ENCODE data around the gene ATG2A. TPM values are rescaled to one million over a fixed set of nuclear protein-coding genes. Genes with fewer than 3 reads are reported as not detected.
A peak's percentile ranks its signal among the peaks of the same experiment; 100 is the strongest.

The ATG2A gene
- total RNA-seq, 6 donors from 2014 or later, result 24.6 to 59.2 (median 33.3) TPM

GRCh38 chr11:64911689-64912088, 5.3 kb downstream of the ATG2A start:
- Histone ChIP-seq H3K27ac (no peak overlapping the region), H3K36me3 (peaks cover 27 to 78% (median 75%) of the 10 kb centered on the region in 4 donors), H3K9me3 (no peaks in the 10 kb centered on the region), H3K4me1 (peaks cover 9 to 14% (median 12%) of the 10 kb centered on the region in 4 donors), H3K4me3 (no peak overlapping the region), H3K27me3 (no peaks in the 10 kb centered on the region)
- WGBS, 2 donors, result 92 to 100% methylated on average over 2 to 9 of the region's 9 CpGs
- no peak for TF ChIP-seq POLR2AphosphoS5 (IDR thresholded peaks at IDR 0.05)
- DNase-seq (no peak), ATAC-seq (ENCODE audit: low FRiP score in 2 of 2) (no peak)

GRCh38 chr11:64911142-64911541, 5.9 kb downstream of the ATG2A start:
- no peaks in the 10 kb centered on the region for H3K9me3 ChIP-seq
- WGBS, 2 donors, result 94 to 98% methylated on average over 7 of the region's 7 CpGs
- no peak for TF ChIP-seq POLR2AphosphoS5 (IDR thresholded peaks at IDR 0.05)

GRCh38 chr11:64910451-64911093, 6.4 kb downstream of the ATG2A start:
- DNase-seq, result peak in 1 of 2 donors; percentile 73
- H3K4me3 ChIP-seq, result no peak overlapping the region
- no peak for ATAC-seq (ENCODE audit: low FRiP score in 2 of 2)
- TF ChIP-seq POLR2AphosphoS5 (IDR thresholded peaks at IDR 0.05), result no peak
- no peak for TF ChIP-seq CTCF (IDR thresholded peaks at IDR 0.05)
- no peak for TF ChIP-seq POLR2A (IDR thresholded peaks at IDR 0.05)
- TF ChIP-seq EP300 (IDR thresholded peaks at IDR 0.05), result no peak
- H3K27ac ChIP-seq, result no peak overlapping the region
- H3K9me3 ChIP-seq, result no peaks in the 10 kb centered on the region
- H3K4me1 ChIP-seq, result peaks cover 3 to 5% (median 4%) of the 10 kb centered on the region in 4 donors
- H3K36me3 ChIP-seq, result peaks cover 28 to 89% (median 86%) of the 10 kb centered on the region in 4 donors
- 96 to 97% methylated on average over 15 to 27 of the region's 27 CpGs for WGBS, 2 donors
- no peaks in the 10 kb centered on the region for H3K27me3 ChIP-seq

More at GRCh38 chr11:64911142-64911541, 5.9 kb downstream of the ATG2A start:
- DNase-seq (no peak), ATAC-seq (ENCODE audit: low FRiP score in 2 of 2) (no peak)
- no peak overlapping the region for H3K4me3 ChIP-seq
- H3K4me1 ChIP-seq, result peaks cover 9 to 10% (median 10%) of the 10 kb centered on the region in 4 donors
- no peak overlapping the region for H3K27ac ChIP-seq
- peaks cover 28 to 84% (median 80%) of the 10 kb centered on the region in 4 donors for H3K36me3 ChIP-seq
- no peaks in the 10 kb centered on the region for H3K27me3 ChIP-seq

- TF ChIP-seq POLR2A (IDR thresholded peaks at IDR 0.05) (no peak), CTCF (IDR thresholded peaks at IDR 0.05) (no peak), EP300 (IDR thresholded peaks at IDR 0.05) (no peak), POLR2AphosphoS5 (IDR thresholded peaks at IDR 0.05) (no peak)
- Histone ChIP-seq H3K36me3 (peaks cover 30 to 97% (median 92%) of the 10 kb centered on the region in 4 donors), H3K9me3 (no peaks in the 10 kb centered on the region), H3K27me3 (no peaks in the 10 kb centered on the region), H3K27ac (no peak overlapping the region), H3K4me1 (no peaks in the 10 kb centered on the region), H3K4me3 (no peak overlapping the region)
- no peak for ATAC-seq (ENCODE audit: low FRiP score in 2 of 2)
- peak in 1 of 2 donors; percentile 83 for DNase-seq
- WGBS, 2 donors, result 91 to 94% methylated on average over 7 to 35 of the region's 39 CpGs
Measured at GRCh38 chr11:64909653-64910343, 7.2 kb downstream of the ATG2A start.

GRCh38 chr11:64908766-64909165, 8.2 kb downstream of the ATG2A start:
- TF ChIP-seq EP300 (IDR thresholded peaks at IDR 0.05), result no peak
- TF ChIP-seq CTCF (IDR thresholded peaks at IDR 0.05), result no peak
- no peak for TF ChIP-seq POLR2AphosphoS5 (IDR thresholded peaks at IDR 0.05)
- TF ChIP-seq POLR2A (IDR thresholded peaks at IDR 0.05), result no peak
- 94 to 96% methylated on average over 5 to 11 of the region's 11 CpGs for WGBS, 2 donors
- no peaks in the 10 kb centered on the region for H3K27me3 ChIP-seq

More at GRCh38 chr11:64908766-64909165, 8.2 kb downstream of the ATG2A start:
- ATAC-seq (ENCODE audit: low FRiP score in 2 of 2) (no peak), DNase-seq (peak in 1 of 2 donors; percentile 72)
- Histone ChIP-seq H3K4me3 (no peak overlapping the region), H3K36me3 (peaks cover 30 to 99% (median 92%) of the 10 kb centered on the region in 4 donors), H3K27ac (no peak overlapping the region), H3K9me3 (no peaks in the 10 kb centered on the region), H3K4me1 (no peaks in the 10 kb centered on the region)
